ENCODE measurements around the gene ZNF26.
A peak's percentile ranks its signal among the peaks of the same experiment; 100 is the strongest.
"Not testable (repeated sequence)": the region's sequence is repeated elsewhere in the genome, so short reads cannot be mapped to it uniquely, and the experiment has no call there.

ZNF26 gene

GRCh38 chr12:132986001-132986884 lies at the start of gene ZNF26:
Gene ZNF26 (plus strand): TSS chr12:132986367. CDS start chr12:132986841, 474 bp downstream.
- peak; percentile 89 for DNase-seq (ENCODE audit: insufficient read length, low spot score)
- TF ChIP-seq CTCF (IDR thresholded peaks at IDR 0.05; ENCODE audit: insufficient read depth, missing control alignments) = no peak
- no peak for FAIRE-seq

GRCh38 chr12:132936921-132937320 lies 49.2 kb upstream of the ZNF26 start:
- FAIRE-seq; DNase-seq (ENCODE audit: insufficient read length, low spot score): not testable (repeated sequence)

- no peak for TF ChIP-seq CTCF (IDR thresholded peaks at IDR 0.05; ENCODE audit: insufficient read depth, missing control alignments)
- FAIRE-seq = no peak
- DNase-seq (ENCODE audit: insufficient read length, low spot score) = no peak
These were observed 48.7 kb upstream of the ZNF26 start for GRCh38 chr12:132937476-132937875.

GRCh38 chr12:132938807-132939206 lies 47.4 kb upstream of the ZNF26 start:
- FAIRE-seq; DNase-seq (ENCODE audit: insufficient read length, low spot score): not testable (repeated sequence)

- no peak for FAIRE-seq
- no peak for DNase-seq (ENCODE audit: insufficient read length, low spot score)
- no peak for TF ChIP-seq CTCF (IDR thresholded peaks at IDR 0.05; ENCODE audit: insufficient read depth, missing control alignments)
These were observed 46.0 kb upstream of the ZNF26 start for GRCh38 chr12:132940071-132940719.

- no peak for DNase-seq (ENCODE audit: insufficient read length, low spot score)
- FAIRE-seq = no peak
- no peak for TF ChIP-seq CTCF (IDR thresholded peaks at IDR 0.05; ENCODE audit: insufficient read depth, missing control alignments)
These were observed 44.7 kb upstream of the ZNF26 start for GRCh38 chr12:132941336-132941954.

GRCh38 chr12:132942611-132943010 lies 43.6 kb upstream of the ZNF26 start:
- DNase-seq (ENCODE audit: insufficient read length, low spot score) (no peak), FAIRE-seq (no peak)
- TF ChIP-seq CTCF (IDR thresholded peaks at IDR 0.05; ENCODE audit: insufficient read depth, missing control alignments) = no peak

- DNase-seq (ENCODE audit: insufficient read length, low spot score) = no peak
- no peak for FAIRE-seq
- TF ChIP-seq CTCF (IDR thresholded peaks at IDR 0.05; ENCODE audit: insufficient read depth, missing control alignments) = no peak
These were observed 40.4 kb upstream of the ZNF26 start for GRCh38 chr12:132945806-132946205.
